Body of pancreas (tissue), 4 donors: Measurements from ENCODE around the gene OR5B21. TPM values are rescaled to one million over a fixed set of nuclear protein-coding genes. Genes with fewer than 3 reads are reported as not detected.

ENCODE experiments used
- ATAC-seq: fragments of 150-250 bp; one replicate; pipeline ENCODE4 v1.9.1; 2016
- DNase-seq, 4 donors: peaks; one replicate each; pipeline ENCODE4 v3.0.0-alpha.2; 2019
- H3K27ac ChIP-seq, 4 donors: fragments of 200-600 bp; sonication (generic); 1 replicate in 3 of 4; 2 replicates in 1 of 4; pipeline versions ENCODE4 v1.5.1 to v1.6.1; 2016 to 2019; ENCODE audit warnings: mild to moderate bottlenecking in 1 of 4, mixed read lengths in 1 of 4, moderate library complexity in 1 of 4
- H3K27me3 ChIP-seq, 2 donors: fragments of 200-600 bp; sonication (generic); one replicate each; pipeline ENCODE4 v1.6.0; 2016; ENCODE audit warnings: mild to moderate bottlenecking in 1 of 2
- H3K36me3 ChIP-seq, 2 donors: fragments of 200-600 bp; sonication (generic); replicated peaks in 1 of 2; 2 replicates each; pipeline ENCODE4 v1.5.1; 2016; ENCODE audit warnings: low read depth in 2 of 2; ENCODE audit not compliant: insufficient read depth in 1 of 2
- H3K4me1 ChIP-seq: fragments of 200-600 bp; sonication (generic); one replicate; pipeline ENCODE4 v1.6.0; 2016
- H3K4me3 ChIP-seq, 2 donors: fragments of 200-600 bp; sonication (generic); 1 replicate in 1 of 2; 2 replicates in 1 of 2; pipeline ENCODE4 v1.5.1; 2016 to 2019
- H3K9me3 ChIP-seq, 3 donors: fragments of 200-600 bp; sonication (generic); 1 replicate in 2 of 3; 2 replicates in 1 of 3; pipeline ENCODE4 v1.5.1; 2016
- CTCF ChIP-seq, 7 experiments: fragments of 450-650 bp in 4 of 7; fragments of 200-600 bp in 3 of 7; sonication (generic) in 3 of 7; IDR thresholded peaks; one replicate each; pipeline ENCODE4 v1.5.1; 2016 to 2019; ENCODE audit warnings: antibody characterized with exemption in 7 of 7
- POLR2A ChIP-seq, 3 donors: fragments of 450-650 bp; IDR thresholded peaks; one replicate each; pipeline ENCODE4 v1.6.1; 2016; ENCODE audit warnings: antibody characterized with exemption in 3 of 3, mild to moderate bottlenecking in 2 of 3
- WGBS, 2 donors: methylation state at CpG; one replicate each; pipeline ENCODE4 v1.1.5; 2017; 5-methylcytosine and 5-hydroxymethylcytosine counted together
- intact Hi-C: fragments of 100-400 bp; cut with DNase I; formaldehyde crosslinking; loops from one replicate; pipeline ENCODE4 v1.15.1; 2023
- total RNA-seq, 2 donors: library from RNA; depleted of rRNA; stranded (reverse); fragments of >200 nt; gene quantifications; one replicate each; pipeline ENCODE4 v1.1.0, GENCODE V29; 2016

The OR5B21 gene
- total RNA-seq, 2 donors from 2014 or later, result not detected

- Histone ChIP-seq H3K4me3 (no peak overlapping the region), H3K9me3 (no peaks in the 10 kb centered on the region), H3K27me3 (no peaks in the 10 kb centered on the region), H3K27ac (no peak overlapping the region), H3K36me3 (no peaks in the 10 kb centered on the region), H3K4me1 (no peaks in the 10 kb centered on the region)
- intact Hi-C loops, result no loop called here
- 31 to 46% methylated on average over 2 of the region's 2 CpGs for WGBS, 2 donors
- TF ChIP-seq CTCF (IDR thresholded peaks at IDR 0.05), result no peak
- ATAC-seq (no peak), DNase-seq (peak in 1 of 4 donors; percentile 3)
Observed at GRCh38 chr11:58498464-58498863, 9.4 kb downstream of the OR5B21 start.

GRCh38 chr11:58497951-58498350, 10.0 kb downstream of the OR5B21 start:
- ATAC-seq (no peak), DNase-seq (no peak)
- no peak for TF ChIP-seq CTCF (IDR thresholded peaks at IDR 0.05)
- no peak for TF ChIP-seq POLR2A (IDR thresholded peaks at IDR 0.05)
- H3K4me3 ChIP-seq, result no peak overlapping the region
- no peaks in the 10 kb centered on the region for H3K36me3 ChIP-seq
- no peak overlapping the region for H3K27ac ChIP-seq
- WGBS, 2 donors, result 78 to 82% methylated on average over 2 of the region's 2 CpGs
- no peaks in the 10 kb centered on the region for H3K9me3 ChIP-seq
- intact Hi-C loops, result no loop called here
- no peaks in the 10 kb centered on the region for H3K4me1 ChIP-seq
- no peaks in the 10 kb centered on the region for H3K27me3 ChIP-seq

GRCh38 chr11:58495906-58496305, 12.0 kb downstream of the OR5B21 start:
- Histone ChIP-seq H3K36me3 (no peaks in the 10 kb centered on the region), H3K4me3 (no peak overlapping the region), H3K9me3 (no peaks in the 10 kb centered on the region), H3K4me1 (no peaks in the 10 kb centered on the region), H3K27ac (no peak overlapping the region), H3K27me3 (no peaks in the 10 kb centered on the region)
- no peak for TF ChIP-seq CTCF (IDR thresholded peaks at IDR 0.05)
- no peak for TF ChIP-seq POLR2A (IDR thresholded peaks at IDR 0.05)
- intact Hi-C loops, result no loop called here
- ATAC-seq, result no peak
- no peak for DNase-seq
- 48 to 60% methylated on average over 2 of the region's 2 CpGs for WGBS, 2 donors

- Histone ChIP-seq H3K36me3 (no peaks in the 10 kb centered on the region), H3K9me3 (no peaks in the 10 kb centered on the region), H3K27ac (no peak overlapping the region), H3K4me1 (no peaks in the 10 kb centered on the region), H3K27me3 (no peaks in the 10 kb centered on the region), H3K4me3 (no peak overlapping the region)
- ATAC-seq (no peak), DNase-seq (no peak)
- TF ChIP-seq POLR2A (IDR thresholded peaks at IDR 0.05) (no peak), CTCF (IDR thresholded peaks at IDR 0.05) (no peak)
- intact Hi-C loops, result no loop called here
Observed at GRCh38 chr11:58494101-58494500, 13.8 kb downstream of the OR5B21 start.

GRCh38 chr11:58493676-58494075, 14.2 kb downstream of the OR5B21 start:
- no peak for ATAC-seq
- WGBS, 2 donors, result 73 to 78% methylated on average over 2 of the region's 2 CpGs
- Histone ChIP-seq H3K9me3 (no peaks in the 10 kb centered on the region), H3K4me3 (no peak overlapping the region), H3K27me3 (no peaks in the 10 kb centered on the region), H3K27ac (no peak overlapping the region), H3K4me1 (no peaks in the 10 kb centered on the region), H3K36me3 (no peaks in the 10 kb centered on the region)
- no peak for DNase-seq
- TF ChIP-seq CTCF (IDR thresholded peaks at IDR 0.05), result no peak
- TF ChIP-seq POLR2A (IDR thresholded peaks at IDR 0.05), result no peak
- intact Hi-C loops, result no loop called here
